CD14-positive monocyte (primary cell): Measurements from ENCODE around the gene GNAI1. TPM values are rescaled to one million over a fixed set of nuclear protein-coding genes. Genes with fewer than 3 reads are reported as not detected.

Experiments
- DNase-seq, 3 donors: peaks; one replicate each; pipeline ENCODE4 v3.0.0-alpha.2; 2011 to 2022
- H2AFZ ChIP-seq: 2 replicates; pipeline ENCODE4 v1.6.0; 2012; ENCODE audit warnings: mild to moderate bottlenecking, low read depth, low read length, inconsistent platforms; ENCODE audit not compliant: insufficient read depth, poor library complexity, severe bottlenecking
- H3K27ac ChIP-seq, 2 donors: 1 replicate in 1 of 2; 2 replicates in 1 of 2; pipeline ENCODE4 v1.5.1; 2012 to 2013; ENCODE audit warnings: low read length in 2 of 2, control low read depth in 1 of 2, inconsistent platforms in 1 of 2, low read depth in 1 of 2, mild to moderate bottlenecking in 1 of 2
- H3K27me3 ChIP-seq, 2 donors: one replicate each; pipeline versions ENCODE4 v1.6.0 to v1.6.1; 2011 to 2013; ENCODE audit warnings: low read length in 2 of 2; ENCODE audit not compliant: control insufficient read depth in 2 of 2, insufficient read depth in 2 of 2
- H3K36me3 ChIP-seq, 2 donors: replicated peaks in 1 of 2; 1 replicate in 1 of 2; 2 replicates in 1 of 2; pipeline versions ENCODE4 v1.5.1 to v1.6.1; 2012 to 2013; ENCODE audit warnings: low read length in 2 of 2, control low read depth in 1 of 2, inconsistent platforms in 1 of 2, mild to moderate bottlenecking in 1 of 2; ENCODE audit not compliant: insufficient read depth in 2 of 2, control insufficient read depth in 1 of 2
- H3K4me1 ChIP-seq, 2 donors: 1 replicate in 1 of 2; 2 replicates in 1 of 2; pipeline versions ENCODE4 v1.5.1 to v1.6.1; 2012 to 2013; ENCODE audit warnings: low read length in 2 of 2, control low read depth in 1 of 2, inconsistent platforms in 1 of 2, mild to moderate bottlenecking in 1 of 2, moderate library complexity in 1 of 2; ENCODE audit not compliant: insufficient read depth in 2 of 2, control insufficient read depth in 1 of 2
- H3K4me2 ChIP-seq: replicated peaks from 2 replicates; pipeline ENCODE3; 2012; ENCODE audit warnings: low read length, moderate library complexity, mild to moderate bottlenecking; ENCODE audit not compliant: poor library complexity, severe bottlenecking; ENCODE audit errors: extremely low read depth
- H3K4me3 ChIP-seq, 3 experiments: fragments of 200-600 bp in 1 of 3; sonication (generic) in 1 of 3; replicated peaks in 1 of 3; 1 replicate in 2 of 3; 2 replicates in 1 of 3; pipeline ENCODE4 v1.5.1; 2011 to 2013; ENCODE audit warnings: low read length in 3 of 3, mild to moderate bottlenecking in 3 of 3, control low read depth in 2 of 3, low read depth in 2 of 3, inconsistent platforms in 1 of 3, moderate library complexity in 1 of 3
- H3K79me2 ChIP-seq: 2 replicates; pipeline ENCODE4 v1.6.0; 2012; ENCODE audit warnings: mild to moderate bottlenecking, control low read depth, inconsistent platforms, low read length, moderate library complexity; ENCODE audit not compliant: insufficient read depth
- H3K9ac ChIP-seq: 2 replicates; pipeline ENCODE4 v1.6.0; 2017; ENCODE audit warnings: low read length, mild to moderate bottlenecking; ENCODE audit not compliant: insufficient read depth, poor library complexity, severe bottlenecking
- H3K9me3 ChIP-seq, 2 donors: replicated peaks in 1 of 2; 1 replicate in 1 of 2; 2 replicates in 1 of 2; pipeline versions ENCODE4 v1.5.1 to v1.6.1; 2012 to 2013; ENCODE audit warnings: low read length in 2 of 2, control low read depth in 1 of 2; ENCODE audit not compliant: control insufficient read depth in 1 of 2, insufficient read depth in 1 of 2
- H4K20me1 ChIP-seq: 2 replicates; pipeline ENCODE4 v1.6.0; 2012; ENCODE audit warnings: mild to moderate bottlenecking, low read length, control low read depth, moderate library complexity; ENCODE audit not compliant: insufficient read depth
- H3K27ac Mint-ChIP-seq, 7 donors: one replicate each; pipeline ENCODE4 v1.8.0; 2020; ENCODE audit warnings: mild to moderate bottlenecking in 7 of 7, mixed read lengths in 7 of 7, moderate library complexity in 6 of 7, inconsistent platforms in 2 of 7
- H3K27me3 Mint-ChIP-seq, 3 donors: one replicate each; pipeline ENCODE4 v1.8.0; 2021 to 2022; ENCODE audit warnings: low read depth in 3 of 3, mild to moderate bottlenecking in 3 of 3, mixed read lengths in 3 of 3, moderate library complexity in 3 of 3, inconsistent platforms in 1 of 3
- H3K36me3 Mint-ChIP-seq, 2 donors: one replicate each; pipeline ENCODE4 v1.8.0; 2020; ENCODE audit warnings: mixed read lengths in 2 of 2, inconsistent platforms in 1 of 2, mild to moderate bottlenecking in 1 of 2
- H3K4me1 Mint-ChIP-seq: one replicate; pipeline ENCODE4 v1.8.0; 2020; ENCODE audit warnings: mild to moderate bottlenecking, mixed read lengths
- H3K4me3 Mint-ChIP-seq, 2 donors: one replicate each; pipeline ENCODE4 v1.8.0; 2020; ENCODE audit warnings: mild to moderate bottlenecking in 2 of 2, mixed read lengths in 2 of 2, moderate library complexity in 1 of 2
- H3K9me3 Mint-ChIP-seq, 7 donors: one replicate each; pipeline ENCODE4 v1.8.0; 2020 to 2022; ENCODE audit warnings: mixed read lengths in 7 of 7, mild to moderate bottlenecking in 6 of 7, moderate library complexity in 6 of 7, inconsistent platforms in 2 of 7
- WGBS: methylation state at CpG from one replicate; pipeline ENCODE4 v1.1.5; 2013; ENCODE audit warnings: missing lambda C conversion rate; ENCODE audit not compliant: insufficient coverage; 5-methylcytosine and 5-hydroxymethylcytosine counted together
- intact Hi-C, 2 donors: fragments of 100-400 bp; cut with micrococcal nuclease; formaldehyde crosslinking; loops; one replicate each; pipeline versions ENCODE4 v1.15.0 to v1.15.1; 2023
- polyA plus RNA-seq, 3 donors: library from polyadenylated mRNA; depleted of rRNA in 1 of 3; unstranded in 2 of 3; stranded (reverse) in 1 of 3; fragments of 300-500 nt in 2 of 3; fragments of >200 nt in 1 of 3; fragmentation: Illumina TruSeq in 2 of 3; gene quantifications; 1 replicate in 2 of 3; 2 replicates in 1 of 3; pipeline ENCODE4 v1.2.3, GENCODE V29; 2012 to 2021
- TF ChIP-seq, protein P1 (sequence below): fragments of 200-600 bp; IDR thresholded peaks from one replicate; pipeline ENCODE4 v1.8.0; 2022; ENCODE audit warnings: antibody characterized with exemption, mild to moderate bottlenecking

GNAI1 gene
- polyA plus RNA-seq, 3 donors = 0.72 to 1.0 (median 0.79) TPM

DNA sequence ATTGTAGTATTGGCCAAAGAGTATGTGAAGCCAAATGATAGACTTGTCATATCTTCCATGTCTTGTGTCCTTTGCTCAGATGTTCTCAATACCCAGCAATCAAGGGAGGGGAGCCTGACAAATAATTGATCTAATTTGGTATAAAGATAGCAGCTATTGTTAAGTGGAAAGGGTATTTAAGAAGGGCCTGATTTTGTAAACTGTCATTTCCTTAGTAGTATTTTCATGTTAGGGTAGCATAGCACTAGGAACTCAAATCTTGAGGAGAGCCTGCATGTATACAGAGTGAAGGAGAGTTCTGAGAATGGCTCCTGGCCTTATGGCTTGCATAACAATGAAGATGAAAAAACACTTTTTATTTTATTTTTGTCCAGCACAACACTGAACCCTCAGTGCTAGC is 53.1 kb downstream of the GNAI1 start:
- Histone ChIP-seq H3K36me3 (no peaks in the 10 kb centered on the region), H3K9me3 (peaks cover 0 to 6% of the 10 kb centered on the region in 2 donors), H2AFZ (no peak overlapping the region), H3K27ac (no peak overlapping the region), H3K9ac (no peak overlapping the region), H3K4me2 (no peak overlapping the region), H3K4me3 (no peak overlapping the region), H3K79me2 (no peaks in the 10 kb centered on the region), H3K4me1 (no peaks in the 10 kb centered on the region), H3K27me3 (no peaks in the 10 kb centered on the region), H4K20me1 (no peaks in the 10 kb centered on the region)
- Mint-ChIP-seq H3K27me3 (no peaks in the 10 kb centered on the region), H3K4me1 (no peaks in the 10 kb centered on the region), H3K4me3 (no peak overlapping the region), H3K36me3 (no peaks in the 10 kb centered on the region), H3K9me3 (peaks cover 3 to 11% (median 6%) of the 10 kb centered on the region in 7 donors), H3K27ac (no peak overlapping the region)
- TF ChIP-seq, protein P1, sequence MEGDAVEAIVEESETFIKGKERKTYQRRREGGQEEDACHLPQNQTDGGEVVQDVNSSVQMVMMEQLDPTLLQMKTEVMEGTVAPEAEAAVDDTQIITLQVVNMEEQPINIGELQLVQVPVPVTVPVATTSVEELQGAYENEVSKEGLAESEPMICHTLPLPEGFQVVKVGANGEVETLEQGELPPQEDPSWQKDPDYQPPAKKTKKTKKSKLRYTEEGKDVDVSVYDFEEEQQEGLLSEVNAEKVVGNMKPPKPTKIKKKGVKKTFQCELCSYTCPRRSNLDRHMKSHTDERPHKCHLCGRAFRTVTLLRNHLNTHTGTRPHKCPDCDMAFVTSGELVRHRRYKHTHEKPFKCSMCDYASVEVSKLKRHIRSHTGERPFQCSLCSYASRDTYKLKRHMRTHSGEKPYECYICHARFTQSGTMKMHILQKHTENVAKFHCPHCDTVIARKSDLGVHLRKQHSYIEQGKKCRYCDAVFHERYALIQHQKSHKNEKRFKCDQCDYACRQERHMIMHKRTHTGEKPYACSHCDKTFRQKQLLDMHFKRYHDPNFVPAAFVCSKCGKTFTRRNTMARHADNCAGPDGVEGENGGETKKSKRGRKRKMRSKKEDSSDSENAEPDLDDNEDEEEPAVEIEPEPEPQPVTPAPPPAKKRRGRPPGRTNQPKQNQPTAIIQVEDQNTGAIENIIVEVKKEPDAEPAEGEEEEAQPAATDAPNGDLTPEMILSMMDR = no peak
- no peak for DNase-seq
- intact Hi-C loops = no loop called here

DNA sequence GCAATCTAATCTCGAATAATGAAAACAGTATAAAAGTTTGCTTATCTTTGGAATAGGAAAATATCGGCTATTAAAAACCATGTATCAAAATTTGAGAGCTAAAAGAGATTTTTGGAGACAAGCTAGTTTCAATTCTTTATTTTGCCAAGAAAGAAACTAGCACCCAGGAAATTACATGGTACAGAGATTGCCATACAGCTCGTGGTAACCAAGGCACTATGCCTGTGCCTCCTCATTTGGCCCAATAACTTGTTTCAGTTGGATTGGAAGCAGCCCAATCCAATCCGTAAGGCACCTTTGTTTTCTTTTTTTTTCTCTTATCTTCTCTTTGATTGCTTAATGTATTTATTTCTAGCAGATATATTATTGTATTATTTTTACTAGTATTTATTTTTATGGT is 55.0 kb downstream of the GNAI1 start:
- Mint-ChIP-seq H3K4me1 (no peaks in the 10 kb centered on the region), H3K27me3 (no peaks in the 10 kb centered on the region), H3K36me3 (no peaks in the 10 kb centered on the region), H3K9me3 (peaks cover 0 to 7% (median under 1%) of the 10 kb centered on the region in 7 donors), H3K27ac (no peak overlapping the region), H3K4me3 (no peak overlapping the region)
- intact Hi-C loops = no loop called here
- no peak for DNase-seq
- TF ChIP-seq, protein P1 = no peak
- Histone ChIP-seq H3K36me3 (no peaks in the 10 kb centered on the region), H4K20me1 (no peaks in the 10 kb centered on the region), H3K27ac (no peak overlapping the region), H2AFZ (no peak overlapping the region), H3K79me2 (no peaks in the 10 kb centered on the region), H3K4me3 (no peak overlapping the region), H3K4me2 (no peak overlapping the region), H3K9me3 (no peaks in the 10 kb centered on the region), H3K9ac (no peak overlapping the region), H3K27me3 (no peaks in the 10 kb centered on the region), H3K4me1 (no peaks in the 10 kb centered on the region)
- 17% methylated on average over 1 of the region's 4 CpGs for WGBS
